GM23338 (cell line): ENCODE data around the gene PSKH1.

ENCODE experiments used
- CREB1 ChIP-seq: fragments of 250-450 bp; sonication (Bioruptor Pico); IDR thresholded peaks from 2 replicates; pipeline ENCODE4 v1.5.0; 2020; ENCODE audit warnings: low read depth, mild to moderate bottlenecking, moderate library complexity
- CTCF ChIP-seq, 2 experiments: fragments of 200-600 bp in 1 of 2; sonication (generic) in 1 of 2; conservative IDR thresholded peaks; 2 replicates each; pipeline versions ENCODE4 v1.5.1 to v1.6.1; 2016 to 2017; ENCODE audit warnings: antibody characterized with exemption in 2 of 2, low read depth in 2 of 2, mild to moderate bottlenecking in 2 of 2, moderate library complexity in 1 of 2
- ETS1 ChIP-seq: IDR thresholded peaks from 2 replicates; pipeline ENCODE4 v1.6.1; 2016; ENCODE audit warnings: antibody characterized with exemption
- EZH2 ChIP-seq: fragments of 200-600 bp; sonication (generic); IDR thresholded peaks from one replicate; pipeline ENCODE4 v1.8.0; 2017; ENCODE audit warnings: antibody characterized with exemption, mild to moderate bottlenecking, low read depth; ENCODE audit not compliant: unreplicated experiment
- EZH2phosphoT487 ChIP-seq: fragments of 200-600 bp; sonication (generic); IDR thresholded peaks from one replicate; pipeline ENCODE4 v1.8.1; 2018; ENCODE audit warnings: antibody characterized with exemption; ENCODE audit not compliant: unreplicated experiment
- JUNB ChIP-seq: IDR thresholded peaks from one replicate; pipeline ENCODE4 v1.6.1; 2016; ENCODE audit warnings: antibody characterized with exemption; ENCODE audit not compliant: unreplicated experiment
- NANOG ChIP-seq: IDR thresholded peaks from 2 replicates; pipeline ENCODE4 v1.6.1; 2016; ENCODE audit warnings: antibody characterized with exemption, borderline replicate concordance
- POLR2AphosphoS5 ChIP-seq: IDR thresholded peaks from 2 replicates; pipeline ENCODE4 v1.6.1; 2016; ENCODE audit warnings: antibody characterized with exemption, low read depth
- REST ChIP-seq: IDR thresholded peaks from one replicate; pipeline ENCODE4 v1.6.1; 2018; ENCODE audit warnings: antibody characterized with exemption; ENCODE audit not compliant: unreplicated experiment
- STAT1 ChIP-seq: IDR thresholded peaks from one replicate; pipeline ENCODE4 v1.6.1; 2016; ENCODE audit warnings: antibody characterized with exemption; ENCODE audit not compliant: unreplicated experiment
- ZNF114 ChIP-seq: fragments of 250-450 bp; sonication (Bioruptor Pico); IDR thresholded peaks from 2 replicates; pipeline ENCODE4 v1.5.0; 2020; ENCODE audit warnings: mild to moderate bottlenecking, moderate library complexity
- ZNF331 ChIP-seq: fragments of 250-450 bp; sonication (Bioruptor Pico); IDR thresholded peaks from 2 replicates; pipeline ENCODE4 v1.5.0; 2020; ENCODE audit warnings: low read depth, mild to moderate bottlenecking, moderate library complexity
- ZNF462 ChIP-seq: fragments of 250-450 bp; sonication (Bioruptor Pico); IDR thresholded peaks from 2 replicates; pipeline ENCODE4 v1.5.0; 2020; ENCODE audit warnings: mild to moderate bottlenecking, moderate library complexity

GRCh38 chr16:67883146-67883871, 9.7 kb upstream of the PSKH1 start:
- no peak for TF ChIP-seq EZH2
- TF ChIP-seq CTCF (conservative IDR thresholded peaks at IDR 0.05; ENCODE audit: low read depth in 2 of 2): no peak
- TF ChIP-seq REST: no peak
- no peak for TF ChIP-seq EZH2phosphoT487
- no peak for TF ChIP-seq POLR2AphosphoS5
- no peak for TF ChIP-seq STAT1
- TF ChIP-seq ETS1: no peak
- TF ChIP-seq ZNF114 (CRISPR knock-in tag): no peak
- no peak for TF ChIP-seq ZNF462 (CRISPR knock-in tag)
- no peak for TF ChIP-seq JUNB
- TF ChIP-seq CREB1: no peak
- TF ChIP-seq NANOG: no peak
- no peak for TF ChIP-seq ZNF331
